ENCODE measurements around the gene BARD1. TPM values are rescaled to one million over a fixed set of nuclear protein-coding genes. Genes with fewer than 3 reads are reported as not detected.

BARD1 gene
- total and polyA plus RNA-seq, 2 experiments from 2014 or later: 6.1 to 14.5 TPM

- Histone ChIP-seq H3K36me3 (replicated peaks; ENCODE audit: insufficient read depth, low read depth) (no peaks in the 10 kb centered on the region), H3K4me3 (no peak overlapping the region), H3K9me3 (ENCODE audit: low read depth) (no peaks in the 10 kb centered on the region), H4K20me1 (ENCODE audit: insufficient read depth, poor library complexity, severe bottlenecking) (no peaks in the 10 kb centered on the region), H3K79me2 (peaks cover 2% of the 10 kb centered on the region), H3K27ac (no peak overlapping the region), H3K4me1 (ENCODE audit: insufficient read depth) (no peaks in the 10 kb centered on the region), H3K27me3 (no peaks in the 10 kb centered on the region), H3K9me2 (replicated peaks; ENCODE audit: insufficient read depth) (no peaks in the 10 kb centered on the region), H2AFZ (no peak overlapping the region), H3K4me2 (no peak overlapping the region)
- WGBS (ENCODE audit: low lambda C conversion rate, missing lambda C conversion rate): 100% methylated on average over 1 of the region's 1 CpG
- TF ChIP-seq EZH2 (IDR thresholded peaks at IDR 0.05; ENCODE audit: borderline replicate concordance) (no peak), CTCF (IDR thresholded peaks at IDR 0.05; ENCODE audit: poor library complexity) (no peak), EZH2phosphoT487 (IDR thresholded peaks at IDR 0.05; ENCODE audit: low read depth, severe bottlenecking, unreplicated experiment) (no peak)
- no peak for DNase-seq (ENCODE audit: low spot score)
Measured at GRCh38 chr2:214782671-214783070, 26.8 kb downstream of the BARD1 start.

GRCh38 chr2:214781226-214781625, 28.3 kb downstream of the BARD1 start:
- TF ChIP-seq EZH2 (IDR thresholded peaks at IDR 0.05; ENCODE audit: borderline replicate concordance) (no peak), CTCF (IDR thresholded peaks at IDR 0.05; ENCODE audit: poor library complexity) (no peak), EZH2phosphoT487 (IDR thresholded peaks at IDR 0.05; ENCODE audit: low read depth, severe bottlenecking, unreplicated experiment) (no peak)
- Histone ChIP-seq H2AFZ (no peak overlapping the region), H3K79me2 (peaks cover 2% of the 10 kb centered on the region), H3K27ac (no peak overlapping the region), H3K36me3 (replicated peaks; ENCODE audit: insufficient read depth, low read depth) (no peaks in the 10 kb centered on the region), H3K27me3 (no peaks in the 10 kb centered on the region), H3K9me3 (ENCODE audit: low read depth) (no peaks in the 10 kb centered on the region), H3K9me2 (replicated peaks; ENCODE audit: insufficient read depth) (no peaks in the 10 kb centered on the region), H3K4me1 (ENCODE audit: insufficient read depth) (no peaks in the 10 kb centered on the region), H4K20me1 (ENCODE audit: insufficient read depth, poor library complexity, severe bottlenecking) (no peaks in the 10 kb centered on the region), H3K4me2 (no peak overlapping the region), H3K4me3 (no peak overlapping the region)
- no peak for DNase-seq (ENCODE audit: low spot score)
- WGBS (ENCODE audit: low lambda C conversion rate, missing lambda C conversion rate): 58% methylated on average over 2 of the region's 2 CpGs

- Histone ChIP-seq H4K20me1 (ENCODE audit: insufficient read depth, poor library complexity, severe bottlenecking) (no peaks in the 10 kb centered on the region), H3K27me3 (no peaks in the 10 kb centered on the region), H3K9me2 (replicated peaks; ENCODE audit: insufficient read depth) (no peaks in the 10 kb centered on the region), H3K9me3 (ENCODE audit: low read depth) (peaks cover 4% of the 10 kb centered on the region), H3K79me2 (no peaks in the 10 kb centered on the region), H3K4me3 (no peak overlapping the region), H3K4me1 (ENCODE audit: insufficient read depth) (no peaks in the 10 kb centered on the region), H2AFZ (no peak overlapping the region), H3K4me2 (no peak overlapping the region), H3K36me3 (replicated peaks; ENCODE audit: insufficient read depth, low read depth) (no peaks in the 10 kb centered on the region), H3K27ac (no peak overlapping the region)
- TF ChIP-seq EZH2phosphoT487 (IDR thresholded peaks at IDR 0.05; ENCODE audit: low read depth, severe bottlenecking, unreplicated experiment) (no peak), EZH2 (IDR thresholded peaks at IDR 0.05; ENCODE audit: borderline replicate concordance) (no peak), CTCF (IDR thresholded peaks at IDR 0.05; ENCODE audit: poor library complexity) (no peak)
- DNase-seq (ENCODE audit: low spot score): no peak
Measured at GRCh38 chr2:214775971-214776370, 33.5 kb downstream of the BARD1 start.

- TF ChIP-seq EZH2 (IDR thresholded peaks at IDR 0.05; ENCODE audit: borderline replicate concordance) (no peak), EZH2phosphoT487 (IDR thresholded peaks at IDR 0.05; ENCODE audit: low read depth, severe bottlenecking, unreplicated experiment) (no peak), CTCF (IDR thresholded peaks at IDR 0.05; ENCODE audit: poor library complexity) (no peak)
- H3K4me2 ChIP-seq: no peak overlapping the region
- H3K27ac ChIP-seq: no peak overlapping the region
- H3K27me3 ChIP-seq: no peaks in the 10 kb centered on the region
- no peak overlapping the region for H3K4me3 ChIP-seq
- no peaks in the 10 kb centered on the region for H3K9me2 ChIP-seq (replicated peaks; ENCODE audit: insufficient read depth)
- no peak overlapping the region for H2AFZ ChIP-seq
- peaks cover 4% of the 10 kb centered on the region for H3K9me3 ChIP-seq (ENCODE audit: low read depth)
- H3K36me3 ChIP-seq (replicated peaks; ENCODE audit: insufficient read depth, low read depth): no peaks in the 10 kb centered on the region
- H3K79me2 ChIP-seq: no peaks in the 10 kb centered on the region
- no peak for DNase-seq (ENCODE audit: low spot score)
- H4K20me1 ChIP-seq (ENCODE audit: insufficient read depth, poor library complexity, severe bottlenecking): no peaks in the 10 kb centered on the region
- no peaks in the 10 kb centered on the region for H3K4me1 ChIP-seq (ENCODE audit: insufficient read depth)
Measured at GRCh38 chr2:214774108-214774507, 35.4 kb downstream of the BARD1 start.

All from hepatocyte (in vitro differentiated cells).